Ammon's horn (tissue), 1 donor: ENCODE measurements around the gene GSPT1.
"Not testable (repeated sequence)": the region's sequence is repeated elsewhere in the genome, so short reads cannot be mapped to it uniquely, and the experiment has no call there.

Source experiments
- DNase-seq: peaks from one replicate; pipeline ENCODE4 v3.0.0-alpha.2; 2016; ENCODE audit warnings: low spot score

The GSPT1 gene

GRCh38 chr16:11915644-11916523 is at the start of gene GSPT1:
Gene GSPT1 (minus strand): TSS chr16:11915956. CDS start chr16:11915720, 236 bp downstream.
- peak; percentile 98 for DNase-seq

DNA sequence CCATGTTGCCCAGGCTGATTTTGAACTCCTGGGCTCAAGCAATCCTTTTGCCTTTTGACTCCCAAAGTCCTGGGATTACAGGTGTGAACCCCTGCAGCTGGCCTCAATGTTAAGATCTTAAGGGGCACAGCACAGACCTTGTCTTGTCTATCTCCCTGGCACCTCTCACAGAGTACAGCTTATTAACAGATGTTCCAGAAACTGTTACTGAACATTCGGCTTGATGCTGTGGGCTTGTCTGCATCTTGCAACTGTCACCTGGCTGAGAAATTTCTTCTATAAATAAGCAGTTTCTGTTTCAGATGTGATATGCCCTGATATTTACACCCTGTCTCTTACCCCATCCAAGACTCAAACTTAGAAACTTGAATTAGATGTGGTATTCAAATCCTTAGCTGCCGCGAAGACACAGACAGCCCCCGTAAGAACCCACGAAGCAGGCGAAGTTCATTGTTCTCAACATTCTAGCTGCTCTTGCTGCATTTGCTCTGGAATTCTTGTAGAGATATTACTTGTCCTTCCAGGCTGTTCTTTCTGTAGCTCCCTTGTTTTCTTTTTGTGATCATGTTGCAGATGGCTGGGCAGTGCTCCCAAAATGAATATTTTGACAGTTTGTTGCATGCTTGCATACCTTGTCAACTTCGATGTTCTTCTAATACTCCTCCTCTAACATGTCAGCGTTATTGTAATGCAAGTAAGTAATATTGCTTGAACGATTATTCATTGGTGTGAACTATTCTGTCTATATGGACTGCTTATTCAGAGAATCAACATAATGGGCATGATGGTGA is 49.2 kb upstream of the GSPT1 start, which contains the start of gene TNFRSF17:
Gene TNFRSF17, plus strand, starts transcription at position 450 of the 791 bp plus-strand sequence. Its CDS starts 115 bp downstream, at position 565.
- no peak for DNase-seq

DNA sequence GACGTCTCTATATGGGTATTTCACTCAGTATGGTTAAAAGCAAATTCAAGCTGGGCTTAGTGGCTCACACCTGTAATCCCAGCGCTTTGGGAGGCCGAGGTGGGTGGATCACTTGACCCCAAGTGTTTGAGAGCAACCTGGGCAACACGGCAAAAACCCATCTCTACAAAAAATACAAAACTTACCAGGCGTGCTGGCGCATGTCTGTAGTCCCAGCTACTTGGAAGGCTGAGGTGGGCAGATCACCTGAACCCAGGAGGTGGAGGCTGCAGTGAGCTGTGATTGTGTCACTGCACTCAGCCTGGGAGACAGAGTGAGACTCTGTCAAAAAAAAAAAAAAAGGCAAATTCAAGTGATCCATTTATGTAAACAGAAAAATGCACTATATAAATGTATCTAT is 48.0 kb upstream of the GSPT1 start:
- no peak for DNase-seq

GRCh38 chr16:11962978-11963377 is 47.2 kb upstream of the GSPT1 start:
- not testable (repeated sequence) for DNase-seq

DNA sequence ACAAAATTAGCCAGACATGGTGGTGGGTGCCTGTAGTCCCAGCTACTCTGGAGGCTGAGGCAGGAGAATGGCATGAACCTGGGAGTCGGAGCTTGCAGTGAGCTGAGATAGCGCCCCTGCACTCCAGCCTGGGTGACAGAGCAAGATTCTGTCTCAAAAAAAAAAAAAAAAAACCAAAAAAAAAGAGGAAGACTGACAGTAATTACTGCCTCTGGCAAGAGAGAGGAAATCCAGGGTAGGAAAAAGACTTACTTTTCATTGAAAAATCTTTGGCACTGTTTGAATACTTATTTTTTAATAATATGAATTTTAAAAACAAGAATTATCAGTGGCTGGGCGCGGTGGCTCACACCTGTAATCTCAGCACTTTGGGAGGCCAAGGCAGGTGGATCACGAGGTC is 46.7 kb upstream of the GSPT1 start:
- not testable (repeated sequence) for DNase-seq

- DNase-seq, result no peak
Measured at GRCh38 chr16:11957591-11958395, 42.0 kb upstream of the GSPT1 start.

DNA sequence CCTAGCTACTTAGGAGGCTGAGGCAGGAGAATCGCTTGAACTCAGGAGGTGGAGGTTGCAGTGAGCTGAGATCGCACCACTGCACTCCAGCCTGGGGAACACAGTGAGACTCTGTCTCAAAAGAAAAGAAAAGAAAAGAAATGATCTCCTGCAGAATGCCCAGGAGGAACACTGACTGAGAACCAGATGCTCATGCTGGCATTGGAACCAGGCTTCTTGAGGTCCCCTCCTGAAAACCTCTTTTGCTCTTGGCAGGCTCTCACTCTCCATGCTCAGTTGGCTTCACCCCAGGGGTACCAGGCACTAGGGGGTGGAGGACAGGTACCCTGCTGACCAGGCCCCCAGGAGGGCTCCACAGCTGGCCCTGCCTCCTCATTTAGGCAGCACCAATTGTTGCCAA is 40.8 kb upstream of the GSPT1 start:
- DNase-seq, result no peak

- DNase-seq, result no peak
Measured at GRCh38 chr16:11955713-11956123, 40.0 kb upstream of the GSPT1 start.

DNA sequence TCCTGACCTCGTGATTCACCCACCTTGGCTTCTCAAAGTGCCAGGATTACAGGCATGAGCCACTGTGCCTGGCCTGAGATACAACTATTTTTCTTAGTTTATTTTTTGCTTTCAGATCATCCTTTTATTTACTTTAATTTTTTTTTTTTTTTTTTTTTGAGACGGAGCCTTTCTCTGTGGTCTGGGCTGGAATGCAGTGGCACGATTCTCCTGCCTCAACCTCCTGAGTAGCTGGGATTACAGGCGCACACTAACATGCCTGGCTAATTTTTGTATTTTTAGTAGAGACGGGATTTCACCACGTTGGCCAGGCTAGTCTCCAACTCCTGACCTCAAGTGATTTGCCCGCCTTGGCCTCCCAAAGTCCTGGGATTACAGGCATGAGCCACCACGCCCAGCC is 37.8 kb upstream of the GSPT1 start:
- not testable (repeated sequence) for DNase-seq

DNA sequence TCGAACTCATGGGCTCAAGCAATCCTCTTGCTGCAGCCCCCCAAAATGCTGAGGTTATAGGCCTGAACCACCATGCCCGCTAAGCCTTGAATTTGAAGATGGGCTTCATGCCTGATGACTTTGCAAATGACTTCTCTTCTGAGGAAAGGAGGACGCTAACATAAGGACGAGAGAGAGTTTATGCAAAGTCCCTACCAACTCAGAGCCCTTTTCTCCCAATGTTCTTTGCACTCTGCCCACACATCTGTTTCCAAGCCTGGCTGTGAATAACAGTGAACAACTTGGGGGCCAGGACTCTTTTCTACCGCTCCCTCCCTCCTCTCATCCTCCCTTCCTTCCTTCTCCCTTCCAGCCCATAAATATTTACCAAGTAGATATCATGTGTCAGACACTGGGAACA is 34.6 kb upstream of the GSPT1 start:
- DNase-seq, result no peak

GRCh38 chr16:11949527-11949926 is 33.8 kb upstream of the GSPT1 start:
- peak; percentile 85 for DNase-seq

DNA sequence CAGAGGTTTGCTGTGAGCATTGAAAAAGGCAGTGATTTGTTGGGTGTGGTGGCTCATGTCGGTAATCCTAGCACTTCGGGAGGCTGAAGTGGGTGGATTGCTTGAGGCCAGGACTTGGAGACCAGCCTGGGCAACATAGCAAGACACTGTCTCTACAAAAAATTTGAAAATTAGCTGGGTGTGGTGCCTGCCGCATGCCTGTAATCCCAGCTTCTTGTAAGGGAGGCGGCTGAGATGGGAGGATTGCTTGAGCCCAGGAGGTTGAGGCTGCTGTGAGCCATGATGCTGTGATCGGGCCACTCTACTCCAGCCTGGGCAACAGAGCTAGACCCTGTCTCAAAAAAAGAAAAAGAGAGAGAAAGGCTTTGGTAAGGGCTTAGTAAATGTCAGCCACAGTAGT is 33.1 kb upstream of the GSPT1 start:
- DNase-seq, result no peak

DNA sequence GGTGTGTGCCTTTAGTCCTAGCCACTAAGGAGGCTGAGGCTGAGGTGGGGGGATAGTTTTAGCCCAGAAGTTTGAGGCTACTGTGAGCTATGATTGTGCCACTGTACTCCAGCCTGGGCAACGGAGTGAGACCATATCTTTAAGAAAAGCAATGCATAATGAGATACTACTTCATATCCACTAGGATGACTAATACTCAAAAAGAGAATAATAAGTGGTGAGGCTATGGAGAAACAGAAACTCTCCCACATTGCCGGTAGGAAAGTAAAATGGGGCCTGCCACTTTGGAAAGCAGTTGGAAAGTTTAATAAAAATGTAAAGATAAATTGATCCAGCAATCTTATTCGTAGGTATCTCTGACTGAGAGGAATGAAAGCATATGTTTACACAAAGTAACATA is 30.7 kb upstream of the GSPT1 start:
- DNase-seq, result no peak

DNA sequence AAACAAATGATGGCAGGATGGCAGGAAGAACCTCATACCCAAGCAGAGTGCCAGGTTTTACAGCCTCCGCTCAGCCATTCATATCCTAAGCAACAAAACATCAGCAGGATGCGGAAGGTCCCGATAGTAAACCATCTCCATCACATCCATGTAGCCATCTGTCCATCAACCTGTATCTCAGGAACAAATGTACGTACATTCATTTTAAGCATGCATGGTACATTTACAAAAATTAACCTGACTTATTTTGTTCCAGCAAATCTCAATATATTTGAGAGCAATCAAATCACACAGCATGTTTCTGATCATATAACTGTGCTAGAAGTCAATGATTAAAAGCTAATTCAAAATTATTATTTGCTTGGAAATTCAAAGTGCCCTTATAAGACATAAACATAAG is 26.2 kb upstream of the GSPT1 start, which contains the start of gene NPIPB2:
Gene NPIPB2, minus strand, starts transcription at position 101 of the 400 bp plus-strand sequence. Its CDS starts 0 bp downstream, at position 101.
- DNase-seq, result not testable (repeated sequence)

DNA sequence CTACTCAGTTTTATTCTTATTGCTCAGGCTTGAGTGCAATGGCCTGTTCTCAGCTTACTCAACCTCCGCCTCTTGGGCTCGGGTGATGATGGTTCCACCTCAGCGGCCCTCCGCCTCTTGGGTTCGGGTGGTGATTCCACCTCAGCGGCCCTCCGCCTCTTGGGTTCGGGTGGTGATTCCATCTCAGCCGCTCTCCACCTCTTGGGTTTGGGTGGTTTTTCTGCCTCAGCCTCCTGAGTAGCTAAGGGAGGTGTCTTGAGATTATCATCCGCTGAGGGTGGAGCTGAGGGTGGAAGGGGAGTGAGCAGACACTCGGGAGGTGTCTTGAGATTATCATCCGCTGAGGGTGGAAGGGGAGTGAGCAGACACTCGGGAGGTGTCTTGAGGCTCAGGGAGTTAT is 11.6 kb upstream of the GSPT1 start:
- not testable (repeated sequence) for DNase-seq

DNA sequence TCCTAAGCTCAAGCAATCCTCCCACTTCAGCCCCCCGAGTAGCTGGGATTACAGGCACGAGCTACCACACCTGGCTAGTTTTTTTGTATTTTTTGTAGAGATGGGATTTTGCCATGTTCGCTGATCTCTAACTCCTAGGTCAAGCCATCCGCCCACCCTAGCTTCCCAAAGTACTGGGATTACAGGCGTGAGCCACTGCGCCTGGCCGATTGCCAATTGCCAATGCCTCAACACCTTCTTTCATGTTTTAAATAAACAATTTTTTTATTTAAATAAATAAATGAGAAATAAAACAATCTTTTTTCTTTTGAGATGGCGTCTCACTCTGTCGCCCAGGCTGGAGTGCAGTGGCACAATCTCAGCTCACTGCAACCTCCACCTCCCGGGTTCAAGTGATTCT is 8.3 kb upstream of the GSPT1 start:
- DNase-seq, result not testable (repeated sequence)

DNA sequence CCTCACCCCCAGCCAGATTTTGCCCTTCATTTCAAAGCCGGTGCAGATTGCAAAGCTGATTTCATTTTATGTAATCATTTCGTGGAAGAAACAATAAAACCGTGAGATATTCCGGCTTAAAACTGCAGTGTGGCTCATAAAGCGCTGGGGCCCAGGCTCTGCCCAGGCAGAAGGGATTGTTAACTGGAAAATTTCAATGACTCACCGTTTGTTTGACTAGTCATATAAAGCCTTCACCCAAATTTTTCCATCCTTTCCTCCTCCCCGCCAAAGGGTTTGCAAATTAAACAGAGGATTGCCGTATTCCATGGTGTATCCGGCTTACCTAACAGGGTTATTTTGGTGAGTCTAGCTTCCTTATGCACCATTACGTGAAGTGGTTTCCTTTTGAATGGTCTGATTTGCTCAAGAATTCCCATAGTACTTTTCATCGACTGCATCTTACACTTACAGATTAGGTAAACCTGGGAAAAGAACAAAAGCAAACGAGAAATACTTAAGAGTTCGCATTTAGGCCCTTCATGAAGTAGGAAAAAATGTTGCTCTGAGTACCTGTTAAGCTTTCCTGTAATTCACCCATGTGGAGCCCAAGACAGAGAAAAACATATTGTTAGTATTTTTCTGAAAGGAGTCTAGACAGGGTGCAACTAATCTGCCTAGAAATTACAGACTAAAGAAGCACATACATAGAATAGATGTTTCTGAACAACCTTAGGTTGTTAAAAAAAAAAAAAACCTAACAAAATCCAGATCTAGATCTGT is 949 bp upstream of the GSPT1 start:
- peak; percentile 57 for DNase-seq

GRCh38 chr16:11915114-11915643 is 577 bp downstream of the GSPT1 start:
- no peak for DNase-seq

- no peak for DNase-seq
Measured at GRCh38 chr16:11914210-11915113, 1.3 kb downstream of the GSPT1 start.
